Activated naive CD4-positive, alpha-beta T cell treated with Interleukin-2 at 50 U/mL for 16 hours (primary cell): Measurements from ENCODE around the gene WWOX.
A peak's percentile ranks its signal among the peaks of the same experiment; 100 is the strongest.

Experiments
- DNase-seq: peaks from one replicate; pipeline ENCODE4 v3.0.0-alpha.2; 2020

WWOX gene

DNA sequence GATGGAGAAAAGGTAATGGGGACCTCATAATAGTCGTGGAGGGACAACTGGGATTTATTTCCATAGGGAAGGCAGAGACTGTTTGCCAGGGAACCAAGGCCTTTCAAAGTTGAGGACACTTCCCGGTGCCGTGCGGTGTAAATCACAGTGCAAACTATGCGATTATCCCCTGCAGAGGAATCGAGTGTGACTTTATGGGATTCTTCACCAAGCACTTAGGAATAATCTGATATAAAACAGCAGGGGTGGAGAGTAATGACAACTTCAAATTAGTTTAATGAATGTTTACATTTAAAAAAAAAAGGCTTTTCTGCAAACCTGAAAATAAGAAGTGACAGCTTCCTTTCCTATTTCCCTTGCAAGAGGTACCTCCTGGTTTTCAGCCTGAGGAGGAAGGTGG, 962.9 kb downstream of the WWOX start:
- DNase-seq = no peak

DNA sequence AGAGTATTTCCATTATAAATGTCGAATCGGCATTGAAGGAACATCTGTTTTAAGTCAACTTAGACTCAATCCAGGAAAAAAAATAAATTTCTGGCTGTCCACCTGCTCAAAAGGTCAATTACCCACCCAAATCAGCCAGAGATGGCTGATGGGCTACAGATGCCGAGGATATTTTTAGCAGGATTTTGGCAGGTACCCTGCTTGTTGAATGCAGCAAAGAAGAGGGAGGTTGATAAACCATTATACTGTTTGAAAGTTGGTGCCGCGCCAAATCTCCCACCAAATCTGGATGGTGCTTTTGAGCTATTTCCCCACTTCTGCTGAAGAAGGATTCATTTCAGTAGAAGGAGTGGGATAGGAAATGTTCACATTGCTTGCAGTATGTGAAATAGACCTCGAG, 963.4 kb downstream of the WWOX start:
- no peak for DNase-seq

GRCh38 chr16:79064256-79064972, 965.0 kb downstream of the WWOX start:
- no peak for DNase-seq

GRCh38 chr16:79066561-79066960, 967.1 kb downstream of the WWOX start:
- no peak for DNase-seq

- DNase-seq = no peak
These were observed 968.1 kb downstream of the WWOX start for GRCh38 chr16:79067600-79067999.

- DNase-seq = no peak
These were observed 969.7 kb downstream of the WWOX start for GRCh38 chr16:79069121-79069520.

- DNase-seq = no peak
These were observed 970.2 kb downstream of the WWOX start for GRCh38 chr16:79069633-79070032.

- no peak for DNase-seq
These were observed 972.0 kb downstream of the WWOX start for GRCh38 chr16:79071424-79071823.

DNA sequence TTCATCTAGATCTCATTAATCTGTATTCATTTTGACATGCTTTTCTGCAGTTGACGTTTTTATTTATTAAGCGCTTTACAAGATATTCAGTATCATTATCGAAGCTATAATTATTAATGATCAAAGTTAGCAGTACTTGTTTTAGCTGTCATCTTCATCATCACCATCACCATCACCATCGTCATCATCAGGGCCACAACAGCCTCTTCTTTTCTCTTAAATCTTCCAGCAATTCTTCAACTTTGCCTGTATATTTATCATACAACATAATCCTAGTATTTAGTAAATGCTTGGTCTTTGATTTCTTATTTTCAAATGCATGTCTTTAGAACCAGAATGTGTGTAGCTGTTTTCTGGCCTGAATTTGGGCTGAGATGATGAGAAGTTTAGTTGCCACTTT, 973.1 kb downstream of the WWOX start:
- no peak for DNase-seq

DNA sequence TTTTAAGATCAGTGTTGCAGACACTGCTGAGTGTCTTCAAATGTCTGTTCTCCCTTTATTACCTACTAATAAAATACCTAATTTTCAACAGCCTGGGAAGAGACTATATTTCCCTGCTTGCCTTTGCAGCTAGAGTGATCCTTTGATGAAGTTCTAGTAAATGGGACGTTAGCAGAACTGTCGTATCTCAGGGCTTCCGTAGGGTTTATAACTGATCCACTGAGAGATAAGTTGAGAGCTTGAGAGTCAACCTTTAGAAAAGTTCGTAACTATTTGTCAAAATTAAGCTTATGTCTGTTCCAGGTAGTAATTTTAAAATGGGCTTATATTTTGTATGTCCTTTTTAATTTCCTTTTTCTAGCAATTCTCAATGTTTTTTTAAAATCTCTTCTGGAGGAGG, 974.1 kb downstream of the WWOX start:
- no peak for DNase-seq

GRCh38 chr16:79074541-79074940, 975.1 kb downstream of the WWOX start:
- DNase-seq = no peak

- DNase-seq = no peak
These were observed 975.5 kb downstream of the WWOX start for GRCh38 chr16:79074951-79075350.

- DNase-seq = peak; percentile 46
These were observed 976.8 kb downstream of the WWOX start for GRCh38 chr16:79076047-79076767.

DNA sequence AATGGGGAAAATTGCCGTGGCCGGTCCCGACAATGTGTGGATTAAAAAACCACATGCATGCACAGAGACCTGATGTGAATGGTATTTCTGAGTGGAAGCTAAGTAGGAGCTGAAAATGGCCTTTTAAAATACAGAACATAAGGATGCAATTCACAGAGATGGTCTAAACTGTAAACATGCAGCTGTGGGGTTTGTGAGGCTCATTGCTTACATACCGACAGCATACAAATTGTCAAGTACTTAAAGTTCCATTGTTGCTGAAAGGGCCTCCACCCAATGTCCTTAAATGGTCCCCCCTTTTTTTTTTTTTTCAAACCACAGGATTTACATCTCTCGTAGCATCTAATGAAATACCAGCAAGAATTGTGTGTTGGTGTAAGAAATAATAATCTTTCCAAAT, 977.9 kb downstream of the WWOX start:
- no peak for DNase-seq

GRCh38 chr16:79079656-79080420, 980.4 kb downstream of the WWOX start:
- DNase-seq = no peak

DNA sequence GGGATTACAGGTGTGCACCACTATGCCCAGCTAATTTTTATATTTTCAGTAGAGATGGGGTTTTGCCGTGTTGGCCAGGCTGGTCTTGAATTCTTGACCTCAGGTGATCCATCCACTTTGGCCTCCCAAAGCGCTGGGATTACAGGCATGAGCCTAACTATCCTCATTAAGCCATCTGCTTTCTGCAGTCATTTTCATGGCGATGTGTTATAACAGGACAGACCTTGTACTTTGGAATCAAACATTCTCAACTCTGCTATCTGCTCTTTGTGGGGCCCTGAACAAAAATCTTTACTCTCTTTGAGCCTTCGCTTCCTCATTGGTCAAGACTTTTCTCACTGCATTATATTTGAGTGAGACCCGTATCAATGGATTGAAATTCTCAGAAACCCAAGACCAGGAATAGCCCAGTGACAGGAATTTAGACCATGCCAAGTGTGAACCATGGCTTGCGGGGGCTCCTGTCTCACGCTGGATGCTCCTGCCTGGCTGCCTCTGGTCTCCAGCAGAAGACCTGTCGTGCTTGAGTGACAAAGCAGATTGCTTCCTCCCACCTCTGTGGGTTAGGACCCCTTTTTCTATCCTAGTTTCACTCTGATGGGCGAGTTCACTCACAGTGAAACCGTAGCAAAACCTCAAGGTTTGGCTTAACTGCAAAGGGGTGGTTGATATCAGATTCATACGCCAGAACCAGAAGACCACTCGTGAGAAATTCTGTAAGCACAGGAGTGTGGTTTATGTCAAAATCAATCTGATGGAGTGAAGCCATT, 982.0 kb downstream of the WWOX start:
- DNase-seq = peak; percentile 13

- peak; percentile 15 for DNase-seq
These were observed 983.5 kb downstream of the WWOX start for GRCh38 chr16:79082970-79083369.

- DNase-seq = no peak
These were observed 984.2 kb downstream of the WWOX start for GRCh38 chr16:79083508-79084299.

DNA sequence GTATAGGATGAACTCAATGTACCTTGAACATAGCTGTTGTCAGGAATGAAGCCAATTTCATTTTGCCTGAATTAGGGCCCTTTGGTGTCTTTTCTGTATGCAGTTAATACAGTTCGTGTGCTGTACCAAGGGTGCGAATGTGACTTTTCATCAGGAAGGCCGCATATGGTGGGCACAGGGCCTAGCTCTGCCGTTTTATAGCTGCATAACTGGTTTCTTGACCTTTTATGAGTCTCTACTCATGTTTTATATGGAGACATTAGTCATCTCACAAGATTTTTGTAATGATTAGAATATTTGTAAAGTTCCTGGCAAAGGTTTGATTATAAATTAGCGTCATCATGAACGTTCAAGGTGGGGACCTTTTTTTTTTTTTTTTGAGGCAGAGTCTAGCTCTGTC, 989.5 kb downstream of the WWOX start:
- DNase-seq = no peak

DNA sequence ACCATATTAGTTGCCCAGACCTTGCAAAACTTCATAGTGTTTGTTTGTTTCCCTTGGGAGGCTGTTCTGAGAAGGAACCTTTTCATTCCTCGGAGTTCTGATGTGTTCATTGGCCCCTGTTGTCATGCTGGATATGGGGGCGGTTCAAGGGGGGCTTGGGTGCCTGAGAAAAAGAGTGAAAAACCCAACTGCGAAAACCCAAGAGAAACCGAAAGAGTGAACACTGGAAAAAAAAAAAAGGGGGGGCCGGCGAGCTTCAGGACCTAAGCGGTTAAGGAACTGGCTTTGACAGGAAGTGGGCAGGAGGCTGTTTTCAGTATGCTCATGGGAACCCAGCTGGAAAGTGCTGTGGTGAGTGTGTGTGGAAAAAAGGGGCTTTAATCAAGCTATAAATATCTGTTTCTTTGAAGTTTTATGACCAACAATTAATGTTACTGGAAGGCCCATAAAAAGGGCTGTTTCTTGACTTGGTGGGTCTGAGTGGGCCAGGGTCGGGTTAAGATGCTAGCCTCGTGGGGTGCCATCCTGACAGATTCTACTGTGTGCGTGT, 990.4 kb downstream of the WWOX start:
- DNase-seq = peak; percentile 68

GRCh38 chr16:79090966-79091365, 991.5 kb downstream of the WWOX start:
- no peak for DNase-seq

DNA sequence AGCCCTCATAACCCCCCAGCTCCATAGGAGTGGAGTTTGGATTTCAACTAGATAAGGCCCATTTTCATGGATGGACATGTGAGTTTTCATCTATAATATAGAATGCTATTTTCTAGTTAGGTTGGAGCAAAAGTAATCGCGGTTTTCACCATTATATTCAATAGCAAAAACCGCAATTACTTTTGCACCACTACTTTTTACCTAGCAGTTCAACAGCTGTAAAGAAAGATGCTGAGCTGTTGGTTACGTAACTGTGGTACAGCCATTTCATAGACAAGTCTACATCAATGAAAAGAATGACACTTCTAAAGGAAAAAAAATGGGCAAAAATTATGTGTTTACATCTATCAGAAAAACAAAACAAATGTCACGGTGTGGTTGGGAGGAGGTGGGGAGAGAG, 993.4 kb downstream of the WWOX start:
- no peak for DNase-seq
